Thyroid gland (tissue), 4 donors: ENCODE measurements around the gene UNCX. TPM values are rescaled to one million over a fixed set of nuclear protein-coding genes. Genes with fewer than 3 reads are reported as not detected.
A peak's percentile ranks its signal among the peaks of the same experiment; 100 is the strongest.

Experiments used
- DNase-seq, 2 donors: peaks; one replicate each; pipeline ENCODE4 v3.0.0-alpha.2; 2019
- H3K27ac ChIP-seq, 3 donors: fragments of 200-600 bp; sonication (generic); 1 replicate in 2 of 3; 2 replicates in 1 of 3; pipeline ENCODE4 v1.5.1; 2016 to 2019; ENCODE audit warnings: mild to moderate bottlenecking in 1 of 3, moderate library complexity in 1 of 3
- H3K27me3 ChIP-seq: fragments of 200-600 bp; sonication (generic); one replicate; pipeline ENCODE4 v1.5.1; 2019
- H3K36me3 ChIP-seq, 2 donors: fragments of 200-600 bp; sonication (generic); one replicate each; pipeline ENCODE4 v1.5.1; 2016 to 2019
- H3K4me1 ChIP-seq, 2 donors: fragments of 200-600 bp; sonication (generic); one replicate each; pipeline ENCODE4 v1.5.1; 2017 to 2019
- H3K4me3 ChIP-seq, 3 donors: fragments of 200-600 bp; sonication (generic); replicated peaks in 1 of 3; 1 replicate in 2 of 3; 2 replicates in 1 of 3; pipeline ENCODE4 v1.5.1; 2016; ENCODE audit warnings: mild to moderate bottlenecking in 1 of 3
- H3K9me3 ChIP-seq: fragments of 200-600 bp; sonication (generic); one replicate; pipeline ENCODE4 v1.5.1; 2017
- POLR2A ChIP-seq, 2 donors: fragments of 450-650 bp; IDR thresholded peaks; one replicate each; pipeline ENCODE4 v1.6.1; 2017; ENCODE audit warnings: antibody characterized with exemption in 2 of 2, mild to moderate bottlenecking in 2 of 2, moderate library complexity in 1 of 2
- WGBS, 2 donors: methylation state at CpG; one replicate each; pipeline ENCODE4 v1.1.5; 2017; 5-methylcytosine and 5-hydroxymethylcytosine counted together
- intact Hi-C: fragments of 100-400 bp; cut with DNase I; formaldehyde crosslinking; loops from one replicate; pipeline ENCODE4 v1.15.1; 2023
- total RNA-seq, 4 donors: library from RNA; depleted of rRNA; stranded (reverse); fragments of >200 nt; gene quantifications; one replicate each; pipeline ENCODE4 v1.2.3, GENCODE V29; 2016
- TF ChIP-seq, protein P1 (sequence below), 6 experiments: fragments of 200-600 bp in 3 of 6; fragments of 450-650 bp in 3 of 6; sonication (generic) in 3 of 6; IDR thresholded peaks; one replicate each; pipeline ENCODE4 v1.5.1; 2016 to 2019; ENCODE audit warnings: antibody characterized with exemption in 6 of 6, mild to moderate bottlenecking in 2 of 6, inconsistent platforms in 1 of 6, moderate library complexity in 1 of 6

The UNCX gene
- total RNA-seq, 4 donors from 2014 or later: not detected

DNA sequence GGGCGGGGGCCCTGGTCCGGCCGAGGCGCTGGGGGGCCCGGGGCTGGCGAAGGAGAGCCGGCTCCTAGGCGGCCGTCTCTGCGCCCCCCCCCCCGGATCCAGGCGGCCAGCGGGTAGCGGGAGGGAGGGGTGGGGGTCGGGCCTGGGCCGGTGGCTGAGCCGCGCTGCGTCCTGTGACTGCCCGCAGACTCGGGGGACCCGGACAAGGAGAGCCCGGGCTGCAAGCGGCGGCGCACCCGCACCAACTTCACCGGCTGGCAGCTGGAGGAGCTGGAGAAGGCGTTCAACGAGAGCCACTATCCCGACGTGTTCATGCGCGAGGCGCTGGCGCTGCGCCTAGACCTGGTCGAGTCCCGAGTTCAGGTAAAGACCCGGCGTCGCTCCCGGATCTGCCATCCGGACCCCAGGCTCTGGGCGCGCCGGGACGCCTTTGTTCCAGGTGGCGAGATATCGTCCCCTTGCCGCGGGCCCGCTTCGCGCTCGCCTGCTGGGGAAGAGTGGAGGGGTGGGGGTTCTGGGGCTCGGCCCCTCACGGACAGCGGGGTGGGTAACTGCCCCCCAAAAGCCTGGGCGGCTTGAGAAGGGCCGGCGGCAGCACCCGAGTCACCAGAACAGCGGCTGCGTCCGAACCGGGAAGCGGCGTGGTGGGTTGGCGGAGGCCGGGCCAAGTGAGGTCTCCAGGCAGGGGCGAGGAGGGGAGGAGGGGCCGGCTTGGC lies 819 bp downstream of the UNCX start:
- WGBS, 2 donors: 3% methylated on average over 13 to 28 of the region's 73 CpGs
- Histone ChIP-seq H3K36me3 (no peaks in the 10 kb centered on the region), H3K27me3 (peaks cover 58% of the 10 kb centered on the region), H3K9me3 (no peaks in the 10 kb centered on the region), H3K4me3 (no peak overlapping the region), H3K27ac (no peak overlapping the region), H3K4me1 (peaks cover 0 to 19% of the 10 kb centered on the region in 2 donors)
- intact Hi-C loops: no loop called here
- TF ChIP-seq, protein P1, sequence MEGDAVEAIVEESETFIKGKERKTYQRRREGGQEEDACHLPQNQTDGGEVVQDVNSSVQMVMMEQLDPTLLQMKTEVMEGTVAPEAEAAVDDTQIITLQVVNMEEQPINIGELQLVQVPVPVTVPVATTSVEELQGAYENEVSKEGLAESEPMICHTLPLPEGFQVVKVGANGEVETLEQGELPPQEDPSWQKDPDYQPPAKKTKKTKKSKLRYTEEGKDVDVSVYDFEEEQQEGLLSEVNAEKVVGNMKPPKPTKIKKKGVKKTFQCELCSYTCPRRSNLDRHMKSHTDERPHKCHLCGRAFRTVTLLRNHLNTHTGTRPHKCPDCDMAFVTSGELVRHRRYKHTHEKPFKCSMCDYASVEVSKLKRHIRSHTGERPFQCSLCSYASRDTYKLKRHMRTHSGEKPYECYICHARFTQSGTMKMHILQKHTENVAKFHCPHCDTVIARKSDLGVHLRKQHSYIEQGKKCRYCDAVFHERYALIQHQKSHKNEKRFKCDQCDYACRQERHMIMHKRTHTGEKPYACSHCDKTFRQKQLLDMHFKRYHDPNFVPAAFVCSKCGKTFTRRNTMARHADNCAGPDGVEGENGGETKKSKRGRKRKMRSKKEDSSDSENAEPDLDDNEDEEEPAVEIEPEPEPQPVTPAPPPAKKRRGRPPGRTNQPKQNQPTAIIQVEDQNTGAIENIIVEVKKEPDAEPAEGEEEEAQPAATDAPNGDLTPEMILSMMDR (IDR thresholded peaks at IDR 0.05): no peak
- TF ChIP-seq POLR2A (IDR thresholded peaks at IDR 0.05): no peak
- DNase-seq: peak in 1 of 2 donors; percentile 14

- Histone ChIP-seq H3K4me1 (peaks cover 0 to 19% of the 10 kb centered on the region in 2 donors), H3K9me3 (no peaks in the 10 kb centered on the region), H3K4me3 (no peak overlapping the region), H3K27me3 (peaks cover 58% of the 10 kb centered on the region), H3K36me3 (no peaks in the 10 kb centered on the region), H3K27ac (no peak overlapping the region)
- no peak for TF ChIP-seq POLR2A (IDR thresholded peaks at IDR 0.05)
- TF ChIP-seq, protein P1 (IDR thresholded peaks at IDR 0.05): no peak
- intact Hi-C loops: no loop called here
- 8% methylated on average over 30 of the region's 30 CpGs for WGBS, 2 donors
- DNase-seq: no peak
These were observed 1.6 kb downstream of the UNCX start for GRCh38 chr7:1234049-1234880.

DNA sequence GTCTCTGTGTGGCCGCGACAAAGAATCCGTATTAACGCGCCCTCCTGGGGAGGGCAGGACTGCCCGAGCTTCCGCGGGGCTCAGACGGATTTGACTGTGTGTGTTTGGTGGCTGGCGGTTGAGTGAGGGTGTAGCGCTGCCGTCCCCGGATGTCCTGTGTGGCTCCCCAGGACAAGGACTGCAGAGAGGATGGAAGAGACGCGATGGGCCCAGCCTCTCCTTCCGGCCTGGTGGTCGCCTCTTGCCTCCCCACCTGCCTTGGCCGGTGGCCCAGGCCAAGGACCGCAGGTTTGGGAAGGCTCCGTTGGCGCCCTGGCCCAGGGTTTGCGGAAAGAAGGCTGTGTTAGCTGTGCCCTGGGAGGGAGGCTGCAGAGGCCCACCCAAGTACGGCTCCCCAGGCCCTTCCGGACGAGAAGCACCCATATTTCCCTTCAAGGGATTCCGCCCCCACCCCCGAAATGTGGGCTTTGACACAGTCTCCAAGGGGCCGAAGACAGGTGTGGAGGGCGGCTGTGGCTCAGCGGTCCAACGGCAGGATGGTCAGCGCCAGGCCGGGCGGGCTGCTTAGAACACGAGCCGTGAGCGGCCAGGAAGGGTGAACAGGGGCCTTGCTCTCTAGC lies 2.3 kb downstream of the UNCX start:
- intact Hi-C loops: no loop called here
- 5% methylated on average over 18 to 23 of the region's 37 CpGs for WGBS, 2 donors
- no peaks in the 10 kb centered on the region for H3K36me3 ChIP-seq
- no peak overlapping the region for H3K4me3 ChIP-seq
- H3K27me3 ChIP-seq: peaks cover 63% of the 10 kb centered on the region
- DNase-seq: no peak
- no peaks in the 10 kb centered on the region for H3K9me3 ChIP-seq
- H3K27ac ChIP-seq: no peak overlapping the region
- H3K4me1 ChIP-seq: peaks cover 0 to 13% of the 10 kb centered on the region in 2 donors
- TF ChIP-seq POLR2A (IDR thresholded peaks at IDR 0.05): no peak
- TF ChIP-seq, protein P1 (IDR thresholded peaks at IDR 0.05): no peak

GRCh38 chr7:1235501-1236131 lies 2.9 kb downstream of the UNCX start:
- Histone ChIP-seq H3K36me3 (no peaks in the 10 kb centered on the region), H3K27me3 (peaks cover 64% of the 10 kb centered on the region), H3K4me3 (no peak overlapping the region), H3K9me3 (no peaks in the 10 kb centered on the region), H3K27ac (no peak overlapping the region), H3K4me1 (peaks cover 0 to 13% of the 10 kb centered on the region in 2 donors)
- TF ChIP-seq POLR2A (IDR thresholded peaks at IDR 0.05): no peak
- TF ChIP-seq, protein P1 (IDR thresholded peaks at IDR 0.05): no peak
- no peak for DNase-seq
- 3 to 4% methylated on average over 24 to 30 of the region's 66 CpGs for WGBS, 2 donors
- intact Hi-C loops: no loop called here
